H1 (cell line): Measurements from ENCODE around the gene PPP1R13B. TPM values are rescaled to one million over a fixed set of nuclear protein-coding genes. Genes with fewer than 3 reads are reported as not detected.

ENCODE experiments used
- CTCF ChIA-PET: fragments of 300-600 bp; sonication (Branson Sonifier 250); formaldehyde crosslinking; loops from one replicate; lab custom pipeline; 2021; ENCODE audit not compliant: partially characterized antibody; lab: Charles Lee
- POLR2A ChIA-PET: fragments of 300-600 bp; sonication (Branson Sonifier 250); formaldehyde crosslinking; loops from one replicate; lab custom pipeline; 2021; ENCODE audit warnings: inconsistent platforms; ENCODE audit not compliant: partially characterized antibody; lab: Charles Lee
- DNase-seq, 2 experiments: peaks; one replicate each; pipeline versions ENCODE4 v3.0.0 to v3.0.0-alpha.2; 2010 to 2022; ENCODE audit warnings: low spot score in 2 of 2, low read depth in 1 of 2, mixed read lengths in 1 of 2
- FAIRE-seq: peaks from 2 replicates; lab custom pipeline; 2011; peaks lifted over from hg19 to GRCh38; lab: Jason Lieb, UNC
- H2AFZ ChIP-seq: 2 replicates; pipeline ENCODE4 v1.8.1; 2012; ENCODE audit warnings: low read length, inconsistent platforms
- H2AK5ac ChIP-seq: 2 replicates; pipeline ENCODE4 v1.6.1; 2013; ENCODE audit warnings: low read depth, low read length
- H2BK120ac ChIP-seq: replicated peaks from 2 replicates; pipeline ENCODE3; 2013; ENCODE audit warnings: low read depth, low read length, inconsistent platforms
- H2BK12ac ChIP-seq: 2 replicates; pipeline ENCODE4 v1.6.1; 2013; ENCODE audit warnings: low read depth, low read length
- H2BK15ac ChIP-seq: 2 replicates; pipeline ENCODE4 v1.6.1; 2013; ENCODE audit warnings: low read length
- H2BK20ac ChIP-seq: 2 replicates; pipeline ENCODE4 v1.6.1; 2013; ENCODE audit warnings: low read length
- H2BK5ac ChIP-seq: 2 replicates; pipeline ENCODE4 v1.6.1; 2013; ENCODE audit warnings: low read depth, low read length
- H3K14ac ChIP-seq: 2 replicates; pipeline ENCODE4 v1.6.1; 2013; ENCODE audit warnings: inconsistent platforms; ENCODE audit not compliant: insufficient read length
- H3K18ac ChIP-seq: 2 replicates; pipeline ENCODE4 v1.6.1; 2013; ENCODE audit warnings: low read length; ENCODE audit errors: extremely low read depth
- H3K23ac ChIP-seq: 2 replicates; pipeline ENCODE4 v1.6.1; 2013; ENCODE audit warnings: inconsistent platforms; ENCODE audit not compliant: insufficient read length
- H3K23me2 ChIP-seq: 2 replicates; pipeline ENCODE4 v1.6.1; 2013; ENCODE audit warnings: low read depth, low read length
- H3K27ac ChIP-seq: 2 replicates; pipeline ENCODE4 v1.6.1; 2011; ENCODE audit warnings: low read depth, low read length, inconsistent platforms
- H3K27me3 ChIP-seq, 4 experiments: replicated peaks in 1 of 4; 1 replicate in 1 of 4; 2 replicates in 3 of 4; pipeline versions ENCODE4 v1.6.1 to v1.8.1; 2011 to 2013; ENCODE audit warnings: low read length in 3 of 4, mild to moderate bottlenecking in 3 of 4, inconsistent platforms in 2 of 4, mixed read lengths in 2 of 4, moderate library complexity in 1 of 4; ENCODE audit not compliant: control insufficient read depth in 3 of 4, insufficient read depth in 3 of 4; ENCODE audit errors: extremely low read depth in 1 of 4
- H3K36me3 ChIP-seq, 4 experiments: 2 replicates each; pipeline versions ENCODE4 v1.6.1 to v1.8.1; 2011 to 2013; ENCODE audit warnings: mild to moderate bottlenecking in 4 of 4, low read length in 3 of 4, moderate library complexity in 2 of 4, control low read depth in 1 of 4, inconsistent platforms in 1 of 4; ENCODE audit not compliant: insufficient read depth in 4 of 4, control insufficient read depth in 2 of 4
- H3K4ac ChIP-seq: replicated peaks from 2 replicates; pipeline ENCODE3; 2013; ENCODE audit warnings: low read length, low read depth, mixed read lengths, inconsistent platforms; ENCODE audit not compliant: insufficient read length
- H3K4me1 ChIP-seq, 4 experiments: replicated peaks in 1 of 4; 1 replicate in 1 of 4; 2 replicates in 3 of 4; pipeline versions ENCODE4 v1.6.1 to v1.8.1; 2011 to 2013; ENCODE audit warnings: low read length in 3 of 4, inconsistent platforms in 2 of 4, mixed read lengths in 1 of 4; ENCODE audit not compliant: insufficient read depth in 4 of 4, control insufficient read depth in 3 of 4
- H3K4me2 ChIP-seq, 2 experiments: 2 replicates each; pipeline versions ENCODE4 v1.6.1 to v1.8.1; 2011 to 2013; ENCODE audit warnings: low read depth in 2 of 2, low read length in 2 of 2, control low read depth in 1 of 2, inconsistent platforms in 1 of 2, mild to moderate bottlenecking in 1 of 2; ENCODE audit not compliant: insufficient read depth in 1 of 2
- H3K4me3 ChIP-seq, 4 experiments: fragments of 200-600, 300-600 bp in 1 of 4; sonication (generic), shearing (Covaris generic), sonication (Bioruptor Twin) in 1 of 4; 2 replicates each; pipeline versions ENCODE4 v1.5.1 to v1.8.1; 2011 to 2016; ENCODE audit warnings: low read length in 4 of 4, low read depth in 3 of 4, control low read depth in 2 of 4, inconsistent platforms in 2 of 4, mild to moderate bottlenecking in 2 of 4, mixed read lengths in 1 of 4, moderate library complexity in 1 of 4; ENCODE audit not compliant: insufficient read depth in 2 of 4; ENCODE audit errors: extremely low read depth in 1 of 4
- H3K56ac ChIP-seq: replicated peaks from 2 replicates; pipeline ENCODE3; 2013; ENCODE audit warnings: low read depth, mild to moderate bottlenecking, mixed read lengths, low read length, inconsistent platforms; ENCODE audit not compliant: insufficient read length
- H3K79me1 ChIP-seq: 2 replicates; pipeline ENCODE4 v1.6.1; 2013; ENCODE audit warnings: low read depth, low read length, control low read depth
- H3K79me2 ChIP-seq, 2 experiments: 2 replicates each; pipeline versions ENCODE4 v1.6.1 to v1.8.1; 2012 to 2013; ENCODE audit warnings: low read length in 2 of 2, mild to moderate bottlenecking in 2 of 2, inconsistent platforms in 1 of 2; ENCODE audit not compliant: insufficient read depth in 2 of 2, control insufficient read depth in 1 of 2
- H3K9ac ChIP-seq, 4 experiments: replicated peaks in 1 of 4; 1 replicate in 1 of 4; 2 replicates in 3 of 4; pipeline versions ENCODE4 v1.6.1 to v1.8.1; 2011 to 2013; ENCODE audit warnings: low read depth in 3 of 4, low read length in 3 of 4, control low read depth in 2 of 4, mild to moderate bottlenecking in 2 of 4, moderate library complexity in 2 of 4, inconsistent platforms in 1 of 4; ENCODE audit errors: extremely low read depth in 1 of 4
- H3K9me3 ChIP-seq, 2 experiments: 2 replicates each; pipeline versions ENCODE4 v1.6.1 to v1.8.1; 2012 to 2013; ENCODE audit warnings: mild to moderate bottlenecking in 2 of 2, moderate library complexity in 2 of 2, control low read depth in 1 of 2, inconsistent platforms in 1 of 2, low read depth in 1 of 2, low read length in 1 of 2, mixed read lengths in 1 of 2; ENCODE audit not compliant: insufficient read depth in 2 of 2
- H4K20me1 ChIP-seq, 2 experiments: replicated peaks in 1 of 2; 2 replicates each; pipeline versions ENCODE3 to v1.8.1; 2011 to 2013; ENCODE audit warnings: inconsistent platforms in 2 of 2, low read length in 2 of 2, mild to moderate bottlenecking in 1 of 2; ENCODE audit not compliant: insufficient read depth in 2 of 2, control insufficient read depth in 1 of 2
- H4K5ac ChIP-seq: 2 replicates; pipeline ENCODE4 v1.6.1; 2013; ENCODE audit warnings: low read length, low read depth, mixed read lengths, inconsistent platforms; ENCODE audit not compliant: insufficient read length
- H4K8ac ChIP-seq: 2 replicates; pipeline ENCODE4 v1.8.0; 2013; ENCODE audit warnings: mild to moderate bottlenecking, moderate library complexity, low read length, inconsistent platforms; ENCODE audit not compliant: insufficient read depth; ENCODE audit errors: extremely low read depth
- H4K91ac ChIP-seq: replicated peaks from 2 replicates; pipeline ENCODE3; 2013; ENCODE audit warnings: low read length, mixed read lengths, inconsistent platforms; ENCODE audit not compliant: insufficient read length
- CBX5 ChIP-seq: fragments of 300-800, 300-1000 bp; sonication (generic); IDR thresholded peaks from 2 replicates; pipeline ENCODE4 v1.7.1; 2016; ENCODE audit warnings: antibody characterized with exemption, low read length, low read depth
- CREB1 ChIP-seq: IDR thresholded peaks from 2 replicates; pipeline ENCODE4 v1.6.1; 2012; ENCODE audit warnings: inconsistent platforms
- E2F6 ChIP-seq: IDR thresholded peaks from 2 replicates; pipeline ENCODE4 v1.6.1; 2012; ENCODE audit warnings: inconsistent platforms
- EGR1 ChIP-seq: IDR thresholded peaks from 2 replicates; pipeline ENCODE4 v1.6.1; 2011; ENCODE audit warnings: low read depth, low read length, borderline replicate concordance
- JUN ChIP-seq: IDR thresholded peaks from 2 replicates; pipeline ENCODE4 v1.6.1; 2011; ENCODE audit warnings: low read depth, mild to moderate bottlenecking, improper control_type of control experiment, low read length
- KDM1A ChIP-seq: fragments of 200-600, 300-600 bp; sonication (generic); IDR thresholded peaks from 2 replicates; pipeline ENCODE4 v1.7.1; 2016; ENCODE audit warnings: mild to moderate bottlenecking, low read length, borderline replicate concordance
- KDM5A ChIP-seq: fragments of 200-600 bp; IDR thresholded peaks from 2 replicates; pipeline ENCODE4 v1.7.1; 2012; ENCODE audit warnings: mild to moderate bottlenecking, low read length, inconsistent platforms, mixed read lengths
- NANOG ChIP-seq: IDR thresholded peaks from 2 replicates; pipeline ENCODE4 v1.6.1; 2011; ENCODE audit warnings: low read length, low read depth, mild to moderate bottlenecking, inconsistent platforms; ENCODE audit not compliant: insufficient read depth, poor library complexity, severe bottlenecking
- NRF1 ChIP-seq: IDR thresholded peaks from 2 replicates; pipeline ENCODE4 v1.6.1; 2011; ENCODE audit warnings: mild to moderate bottlenecking, low read depth, low read length, improper control_type of control experiment
- RXRA ChIP-seq: IDR thresholded peaks from 2 replicates; pipeline ENCODE4 v1.6.1; 2011; ENCODE audit warnings: low read depth, mild to moderate bottlenecking, low read length, moderate library complexity; ENCODE audit not compliant: insufficient read depth
- SIRT6 ChIP-seq: IDR thresholded peaks from one replicate; pipeline ENCODE4 v1.7.1; 2012; ENCODE audit warnings: low read length, inconsistent platforms
- SRF ChIP-seq: IDR thresholded peaks from 2 replicates; pipeline ENCODE4 v1.6.1; 2011; ENCODE audit warnings: mild to moderate bottlenecking, low read depth, low read length, moderate library complexity
- TBP ChIP-seq: IDR thresholded peaks from 2 replicates; pipeline ENCODE4 v1.6.1; 2011; ENCODE audit warnings: low read depth, low read length, improper control_type of control experiment
- WGBS, 2 experiments: shearing (Covaris generic) in 1 of 2; methylation state at CpG; one replicate each; pipeline versions ENCODE4 v1.1.6 to v1.1.7; 2013 to 2015; ENCODE audit warnings: low lambda C conversion rate in 2 of 2, mixed read lengths in 2 of 2, inconsistent platforms in 1 of 2, low coverage in 1 of 2, missing lambda C conversion rate in 1 of 2; ENCODE audit not compliant: insufficient replicate concordance in 2 of 2, insufficient coverage in 1 of 2, insufficient read length in 1 of 2; ENCODE audit errors: extremely low coverage in 1 of 2, missing lambda C conversion rate in 1 of 2; 5-methylcytosine and 5-hydroxymethylcytosine counted together
- polyA plus RNA-seq, 7 experiments: library from polyadenylated mRNA; depleted of rRNA in 3 of 7; stranded (reverse) in 5 of 7; unstranded in 2 of 7; fragments of >200 nt in 5 of 7; fragments of 200-250 nt in 2 of 7; gene quantifications; 1 replicate in 5 of 7; 2 replicates in 1 of 7; 4 replicates in 1 of 7; pipeline versions ENCODE4 v1.2.1 to v1.2.3, GENCODE V29; 2011 to 2013; ENCODE audit warnings: missing spikeins in 2 of 7, mixed read lengths in 2 of 7
- total RNA-seq: library from RNA; stranded (reverse); fragmentation: NEBNext Ultra II Directional; extraction: Animal tissue kit (Norgen Biotek cat#: 25700); gene quantifications from 2 replicates; pipeline ENCODE4 v1.2.1, GENCODE V29; 2021

Gene PPP1R13B
- total and polyA plus RNA-seq, 2 of the 8 experiments (the other 6 are each of a cell fraction or from before 2014, with no cell fraction given), result 2.6 to 8.9 TPM

GRCh38 chr14:103836976-103837725 lies 10.2 kb downstream of the PPP1R13B start:
- Histone ChIP-seq H2BK15ac (no peak overlapping the region), H3K4me2 (no peak overlapping the region), H3K9me3 (no peaks in the 10 kb centered on the region), H4K20me1 (no peaks in the 10 kb centered on the region), H3K79me1 (no peaks in the 10 kb centered on the region; the same call in 1 of the 2 replicates), H3K9ac (peak overlapping the region in 1 of 4 experiments; percentile 5; a peak in 1 of 7 replicates), H3K79me2 (no peaks in the 10 kb centered on the region), H2BK5ac (no peak overlapping the region), H2AFZ (no peak overlapping the region), H3K23ac (no peak overlapping the region), H2AK5ac (no peak overlapping the region), H3K4ac (no peak overlapping the region), H4K8ac (no peak overlapping the region), H3K23me2 (peaks cover 4% of the 10 kb centered on the region; the same call in 1 of the 2 replicates), H3K14ac (no peak overlapping the region), H2BK120ac (no peak overlapping the region), H3K18ac (no peak overlapping the region), H3K4me1 (peaks cover 0 to 4% (median under 1%) of the 10 kb centered on the region in 4 experiments; a peak in 2 of 7 replicates), H3K27ac (no peak overlapping the region), H3K27me3 (no peaks in the 10 kb centered on the region), H4K91ac (no peak overlapping the region), H2BK20ac (no peak overlapping the region), H4K5ac (no peak overlapping the region), H2BK12ac (no peak overlapping the region), H3K36me3 (no peaks in the 10 kb centered on the region), H3K56ac (no peak overlapping the region), H3K4me3 (no peak overlapping the region)
- DNase-seq, result no peak
- 85% methylated on average over 6 of the region's 6 CpGs; no CpG with 5 or more reads in 1 of the 2 experiments for WGBS, 2 experiments
- POLR2A ChIA-PET, result interaction anchor here (1.2 kb wide), 1 partner anchor 17 kb away, joined by 4 read pairs; no protein-coding TSS in a partner anchor
- FAIRE-seq, result no peak
- TF ChIP-seq NRF1 (no peak), SIRT6 (no peak), CREB1 (no peak), E2F6 (no peak), KDM5A (no peak), KDM1A (no peak), JUN (no peak), RXRA (no peak), EGR1 (no peak), TBP (no peak), SRF (no peak), CBX5 (no peak), NANOG (no peak)
- CTCF ChIA-PET, result interaction anchor here (0.6 to 1.6 kb wide), 5 partner anchors 46 to 1684 kb away, joined by 3 to 5 read pairs (median 3); no protein-coding TSS in a partner anchor
